CD14-positive monocyte (primary cell): Measurements from ENCODE around the gene CHCHD10. TPM values are rescaled to one million over a fixed set of nuclear protein-coding genes. Genes with fewer than 3 reads are reported as not detected.

Source experiments
- DNase-seq, 3 donors: peaks; one replicate each; pipeline ENCODE4 v3.0.0-alpha.2; 2011 to 2022
- H2AFZ ChIP-seq: 2 replicates; pipeline ENCODE4 v1.6.0; 2012; ENCODE audit warnings: mild to moderate bottlenecking, low read depth, low read length, inconsistent platforms; ENCODE audit not compliant: insufficient read depth, poor library complexity, severe bottlenecking
- H3K27ac ChIP-seq, 2 donors: 1 replicate in 1 of 2; 2 replicates in 1 of 2; pipeline ENCODE4 v1.5.1; 2012 to 2013; ENCODE audit warnings: low read length in 2 of 2, control low read depth in 1 of 2, inconsistent platforms in 1 of 2, low read depth in 1 of 2, mild to moderate bottlenecking in 1 of 2
- H3K27me3 ChIP-seq, 2 donors: one replicate each; pipeline versions ENCODE4 v1.6.0 to v1.6.1; 2011 to 2013; ENCODE audit warnings: low read length in 2 of 2; ENCODE audit not compliant: control insufficient read depth in 2 of 2, insufficient read depth in 2 of 2
- H3K36me3 ChIP-seq, 2 donors: replicated peaks in 1 of 2; 1 replicate in 1 of 2; 2 replicates in 1 of 2; pipeline versions ENCODE4 v1.5.1 to v1.6.1; 2012 to 2013; ENCODE audit warnings: low read length in 2 of 2, control low read depth in 1 of 2, inconsistent platforms in 1 of 2, mild to moderate bottlenecking in 1 of 2; ENCODE audit not compliant: insufficient read depth in 2 of 2, control insufficient read depth in 1 of 2
- H3K4me1 ChIP-seq, 2 donors: 1 replicate in 1 of 2; 2 replicates in 1 of 2; pipeline versions ENCODE4 v1.5.1 to v1.6.1; 2012 to 2013; ENCODE audit warnings: low read length in 2 of 2, control low read depth in 1 of 2, inconsistent platforms in 1 of 2, mild to moderate bottlenecking in 1 of 2, moderate library complexity in 1 of 2; ENCODE audit not compliant: insufficient read depth in 2 of 2, control insufficient read depth in 1 of 2
- H3K4me2 ChIP-seq: replicated peaks from 2 replicates; pipeline ENCODE3; 2012; ENCODE audit warnings: low read length, moderate library complexity, mild to moderate bottlenecking; ENCODE audit not compliant: poor library complexity, severe bottlenecking; ENCODE audit errors: extremely low read depth
- H3K4me3 ChIP-seq, 3 experiments: fragments of 200-600 bp in 1 of 3; sonication (generic) in 1 of 3; replicated peaks in 1 of 3; 1 replicate in 2 of 3; 2 replicates in 1 of 3; pipeline ENCODE4 v1.5.1; 2011 to 2013; ENCODE audit warnings: low read length in 3 of 3, mild to moderate bottlenecking in 3 of 3, control low read depth in 2 of 3, low read depth in 2 of 3, inconsistent platforms in 1 of 3, moderate library complexity in 1 of 3
- H3K79me2 ChIP-seq: 2 replicates; pipeline ENCODE4 v1.6.0; 2012; ENCODE audit warnings: mild to moderate bottlenecking, control low read depth, inconsistent platforms, low read length, moderate library complexity; ENCODE audit not compliant: insufficient read depth
- H3K9ac ChIP-seq: 2 replicates; pipeline ENCODE4 v1.6.0; 2017; ENCODE audit warnings: low read length, mild to moderate bottlenecking; ENCODE audit not compliant: insufficient read depth, poor library complexity, severe bottlenecking
- H3K9me3 ChIP-seq, 2 donors: replicated peaks in 1 of 2; 1 replicate in 1 of 2; 2 replicates in 1 of 2; pipeline versions ENCODE4 v1.5.1 to v1.6.1; 2012 to 2013; ENCODE audit warnings: low read length in 2 of 2, control low read depth in 1 of 2; ENCODE audit not compliant: control insufficient read depth in 1 of 2, insufficient read depth in 1 of 2
- H4K20me1 ChIP-seq: 2 replicates; pipeline ENCODE4 v1.6.0; 2012; ENCODE audit warnings: mild to moderate bottlenecking, low read length, control low read depth, moderate library complexity; ENCODE audit not compliant: insufficient read depth
- H3K27ac Mint-ChIP-seq, 7 donors: one replicate each; pipeline ENCODE4 v1.8.0; 2020; ENCODE audit warnings: mild to moderate bottlenecking in 7 of 7, mixed read lengths in 7 of 7, moderate library complexity in 6 of 7, inconsistent platforms in 2 of 7
- H3K27me3 Mint-ChIP-seq, 3 donors: one replicate each; pipeline ENCODE4 v1.8.0; 2021 to 2022; ENCODE audit warnings: low read depth in 3 of 3, mild to moderate bottlenecking in 3 of 3, mixed read lengths in 3 of 3, moderate library complexity in 3 of 3, inconsistent platforms in 1 of 3
- H3K36me3 Mint-ChIP-seq, 2 donors: one replicate each; pipeline ENCODE4 v1.8.0; 2020; ENCODE audit warnings: mixed read lengths in 2 of 2, inconsistent platforms in 1 of 2, mild to moderate bottlenecking in 1 of 2
- H3K4me1 Mint-ChIP-seq: one replicate; pipeline ENCODE4 v1.8.0; 2020; ENCODE audit warnings: mild to moderate bottlenecking, mixed read lengths
- H3K4me3 Mint-ChIP-seq, 2 donors: one replicate each; pipeline ENCODE4 v1.8.0; 2020; ENCODE audit warnings: mild to moderate bottlenecking in 2 of 2, mixed read lengths in 2 of 2, moderate library complexity in 1 of 2
- H3K9me3 Mint-ChIP-seq, 7 donors: one replicate each; pipeline ENCODE4 v1.8.0; 2020 to 2022; ENCODE audit warnings: mixed read lengths in 7 of 7, mild to moderate bottlenecking in 6 of 7, moderate library complexity in 6 of 7, inconsistent platforms in 2 of 7
- WGBS: methylation state at CpG from one replicate; pipeline ENCODE4 v1.1.5; 2013; ENCODE audit warnings: missing lambda C conversion rate; ENCODE audit not compliant: insufficient coverage; 5-methylcytosine and 5-hydroxymethylcytosine counted together
- intact Hi-C, 2 donors: fragments of 100-400 bp; cut with micrococcal nuclease; formaldehyde crosslinking; loops; one replicate each; pipeline versions ENCODE4 v1.15.0 to v1.15.1; 2023
- polyA plus RNA-seq, 3 donors: library from polyadenylated mRNA; depleted of rRNA in 1 of 3; unstranded in 2 of 3; stranded (reverse) in 1 of 3; fragments of 300-500 nt in 2 of 3; fragments of >200 nt in 1 of 3; fragmentation: Illumina TruSeq in 2 of 3; gene quantifications; 1 replicate in 2 of 3; 2 replicates in 1 of 3; pipeline ENCODE4 v1.2.3, GENCODE V29; 2012 to 2021
- TF ChIP-seq, protein P1 (sequence below): fragments of 200-600 bp; IDR thresholded peaks from one replicate; pipeline ENCODE4 v1.8.0; 2022; ENCODE audit warnings: antibody characterized with exemption, mild to moderate bottlenecking

Gene CHCHD10
- polyA plus RNA-seq, 3 donors: 15.3 to 46.7 (median 26.8) TPM

GRCh38 chr22:23804781-23805291 lies 37.1 kb upstream of the CHCHD10 start:
- no peak overlapping the region for H3K4me2 ChIP-seq
- WGBS: 93% methylated on average over 9 of the region's 12 CpGs
- no peaks in the 10 kb centered on the region for H3K27me3 ChIP-seq
- Mint-ChIP-seq H3K4me1 (no peaks in the 10 kb centered on the region), H3K27ac (peak overlapping the region in 1 of 7 donors; percentile 57), H3K4me3 (no peak overlapping the region), H3K36me3 (peaks cover 69 to 99% of the 10 kb centered on the region in 2 donors), H3K9me3 (no peaks in the 10 kb centered on the region), H3K27me3 (peaks cover 0 to 2% (median 0%) of the 10 kb centered on the region in 3 donors)
- no peaks in the 10 kb centered on the region for H3K9me3 ChIP-seq
- H3K9ac ChIP-seq: no peak overlapping the region
- H2AFZ ChIP-seq: no peak overlapping the region
- no peaks in the 10 kb centered on the region for H4K20me1 ChIP-seq
- peaks cover 77 to 85% of the 10 kb centered on the region in 2 donors for H3K36me3 ChIP-seq
- no peak overlapping the region for H3K4me3 ChIP-seq
- H3K4me1 ChIP-seq: no peaks in the 10 kb centered on the region
- no peaks in the 10 kb centered on the region for H3K79me2 ChIP-seq
- no peak overlapping the region for H3K27ac ChIP-seq
- DNase-seq: no peak
- TF ChIP-seq, protein P1, sequence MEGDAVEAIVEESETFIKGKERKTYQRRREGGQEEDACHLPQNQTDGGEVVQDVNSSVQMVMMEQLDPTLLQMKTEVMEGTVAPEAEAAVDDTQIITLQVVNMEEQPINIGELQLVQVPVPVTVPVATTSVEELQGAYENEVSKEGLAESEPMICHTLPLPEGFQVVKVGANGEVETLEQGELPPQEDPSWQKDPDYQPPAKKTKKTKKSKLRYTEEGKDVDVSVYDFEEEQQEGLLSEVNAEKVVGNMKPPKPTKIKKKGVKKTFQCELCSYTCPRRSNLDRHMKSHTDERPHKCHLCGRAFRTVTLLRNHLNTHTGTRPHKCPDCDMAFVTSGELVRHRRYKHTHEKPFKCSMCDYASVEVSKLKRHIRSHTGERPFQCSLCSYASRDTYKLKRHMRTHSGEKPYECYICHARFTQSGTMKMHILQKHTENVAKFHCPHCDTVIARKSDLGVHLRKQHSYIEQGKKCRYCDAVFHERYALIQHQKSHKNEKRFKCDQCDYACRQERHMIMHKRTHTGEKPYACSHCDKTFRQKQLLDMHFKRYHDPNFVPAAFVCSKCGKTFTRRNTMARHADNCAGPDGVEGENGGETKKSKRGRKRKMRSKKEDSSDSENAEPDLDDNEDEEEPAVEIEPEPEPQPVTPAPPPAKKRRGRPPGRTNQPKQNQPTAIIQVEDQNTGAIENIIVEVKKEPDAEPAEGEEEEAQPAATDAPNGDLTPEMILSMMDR: no peak
- intact Hi-C loops: no loop called here

- H3K4me3 ChIP-seq: no peak overlapping the region
- H3K27ac ChIP-seq: no peak overlapping the region
- H3K27me3 Mint-ChIP-seq: peaks cover 0 to 2% (median 0%) of the 10 kb centered on the region in 3 donors
- H3K4me1 ChIP-seq: no peaks in the 10 kb centered on the region
- H4K20me1 ChIP-seq: no peaks in the 10 kb centered on the region
- peak overlapping the region in 3 of 7 donors; percentile 14 to 69 (median 28) for H3K27ac Mint-ChIP-seq
- H3K4me1 Mint-ChIP-seq: no peaks in the 10 kb centered on the region
- peaks cover 76 to 100% of the 10 kb centered on the region in 2 donors for H3K36me3 Mint-ChIP-seq
- H3K9me3 Mint-ChIP-seq: no peaks in the 10 kb centered on the region
- no peak overlapping the region for H3K4me2 ChIP-seq
- H3K79me2 ChIP-seq: no peaks in the 10 kb centered on the region
- no peak overlapping the region for H3K9ac ChIP-seq
- WGBS: 89% methylated on average over 19 of the region's 21 CpGs
- intact Hi-C loops: no loop called here
- no peak for DNase-seq
- H3K36me3 ChIP-seq: peaks cover 78 to 95% of the 10 kb centered on the region in 2 donors
- H2AFZ ChIP-seq: no peak overlapping the region
- TF ChIP-seq, protein P1: no peak
- H3K4me3 Mint-ChIP-seq: no peak overlapping the region
- no peaks in the 10 kb centered on the region for H3K27me3 ChIP-seq
- H3K9me3 ChIP-seq: no peaks in the 10 kb centered on the region
Measured at GRCh38 chr22:23803001-23803819, 35.4 kb upstream of the CHCHD10 start.
